ENCODE measurements around the gene PUSL1. TPM values are rescaled to one million over a fixed set of nuclear protein-coding genes. Genes with fewer than 3 reads are reported as not detected.

Gene PUSL1
- total and polyA plus RNA-seq, 2 experiments from 2014 or later, result 41.5 to 55.8 TPM

GRCh38 chr1:1280782-1281481, 27.5 kb upstream of the PUSL1 start:
- no peaks in the 10 kb centered on the region for H3K36me3 ChIP-seq (ENCODE audit: insufficient read depth)
- no peak overlapping the region for H3K4me3 ChIP-seq
- ATAC-seq (no peak), DNase-seq (ENCODE audit: low spot score) (no peak)
- no peaks in the 10 kb centered on the region for H4K20me1 ChIP-seq (replicated peaks; ENCODE audit: insufficient read depth)
- Mint-ChIP-seq H3K4me3 (no peak overlapping the region), H3K9me3 (peaks cover 3% of the 10 kb centered on the region; the same call in 1 of the 3 replicates), H3K27ac (no peak overlapping the region), H3K27me3 (ENCODE audit: insufficient read depth, low read depth, poor library complexity) (peaks cover 11% of the 10 kb centered on the region), H3K36me3 (ENCODE audit: low read depth) (no peaks in the 10 kb centered on the region), H3K4me1 (no peaks in the 10 kb centered on the region; the same call in 2 of the 3 replicates)
- H3K9me2 ChIP-seq (ENCODE audit: insufficient read depth), result no peaks in the 10 kb centered on the region
- H2AFZ ChIP-seq, result no peak overlapping the region
- no peak for TF ChIP-seq POLR2AphosphoS5 (IDR thresholded peaks at IDR 0.05; ENCODE audit: low read depth)
- TF ChIP-seq ZNF331 (CRISPR knock-in tag; IDR thresholded peaks at IDR 0.05; ENCODE audit: low read depth), result no peak
- TF ChIP-seq NANOG (IDR thresholded peaks at IDR 0.05; ENCODE audit: borderline replicate concordance), result no peak
- no peak for TF ChIP-seq EZH2phosphoT487 (IDR thresholded peaks at IDR 0.05; ENCODE audit: unreplicated experiment)
- no peak for TF ChIP-seq STAT1 (IDR thresholded peaks at IDR 0.05; ENCODE audit: unreplicated experiment)
- no peak for TF ChIP-seq ETS1 (IDR thresholded peaks at IDR 0.05)
- TF ChIP-seq CTCF (conservative IDR thresholded peaks at IDR 0.05; ENCODE audit: low read depth in 2 of 2), result no peak
- TF ChIP-seq CREB1 (CRISPR knock-in tag; IDR thresholded peaks at IDR 0.05; ENCODE audit: low read depth), result no peak
- TF ChIP-seq EZH2 (IDR thresholded peaks at IDR 0.05; ENCODE audit: low read depth, unreplicated experiment), result no peak
- no peak for TF ChIP-seq ZNF114 (CRISPR knock-in tag; IDR thresholded peaks at IDR 0.05)
- no peak for TF ChIP-seq ZNF462 (CRISPR knock-in tag; IDR thresholded peaks at IDR 0.05)
- TF ChIP-seq REST (IDR thresholded peaks at IDR 0.05; ENCODE audit: unreplicated experiment), result no peak
- no peak for TF ChIP-seq JUNB (IDR thresholded peaks at IDR 0.05; ENCODE audit: unreplicated experiment)
- H3K27me3 ChIP-seq (ENCODE audit: insufficient read depth), result no peaks in the 10 kb centered on the region
- no peaks in the 10 kb centered on the region for H3K79me2 ChIP-seq (replicated peaks; ENCODE audit: insufficient read depth)
- H3K27ac ChIP-seq (ENCODE audit: low read depth), result no peak overlapping the region
- H3F3A ChIP-seq (replicated peaks; ENCODE audit: low read depth), result no peaks in the 10 kb centered on the region
- H3K4me2 ChIP-seq, result no peak overlapping the region
- no peaks in the 10 kb centered on the region for H3K4me1 ChIP-seq (ENCODE audit: insufficient read depth)

Measured in GM23338 (cell line).